Measurements from ENCODE around the gene HPSE2.

The HPSE2 gene

DNA sequence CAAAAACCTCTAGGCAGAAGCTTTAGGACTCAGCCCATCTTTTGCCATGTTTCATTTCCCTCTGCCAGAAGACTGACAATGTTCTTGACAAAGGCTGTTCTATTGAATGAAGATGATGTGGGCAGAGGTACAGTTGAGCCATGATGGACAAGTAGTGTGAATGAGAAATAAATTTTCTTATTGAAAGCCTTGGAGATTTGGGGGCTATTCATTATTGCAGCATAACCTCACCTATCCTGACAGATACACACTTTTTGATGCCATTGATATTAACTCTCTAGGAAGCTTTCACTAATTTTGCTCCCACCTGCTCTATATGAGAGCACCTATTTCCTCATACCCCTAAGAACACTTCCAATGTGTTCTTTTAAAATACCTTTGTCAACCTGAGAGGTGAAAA, 752.0 kb downstream of the HPSE2 start:
- no peak for DNase-seq (ENCODE audit: low read depth, low spot score)
- no peak overlapping the region for H3K4me3 ChIP-seq (ENCODE audit: low read depth, low read length)
- in situ Hi-C loops (cut with HindIII; ENCODE audit: low sequenced_read_pairs) = no loop called here
- TF ChIP-seq, protein P1, sequence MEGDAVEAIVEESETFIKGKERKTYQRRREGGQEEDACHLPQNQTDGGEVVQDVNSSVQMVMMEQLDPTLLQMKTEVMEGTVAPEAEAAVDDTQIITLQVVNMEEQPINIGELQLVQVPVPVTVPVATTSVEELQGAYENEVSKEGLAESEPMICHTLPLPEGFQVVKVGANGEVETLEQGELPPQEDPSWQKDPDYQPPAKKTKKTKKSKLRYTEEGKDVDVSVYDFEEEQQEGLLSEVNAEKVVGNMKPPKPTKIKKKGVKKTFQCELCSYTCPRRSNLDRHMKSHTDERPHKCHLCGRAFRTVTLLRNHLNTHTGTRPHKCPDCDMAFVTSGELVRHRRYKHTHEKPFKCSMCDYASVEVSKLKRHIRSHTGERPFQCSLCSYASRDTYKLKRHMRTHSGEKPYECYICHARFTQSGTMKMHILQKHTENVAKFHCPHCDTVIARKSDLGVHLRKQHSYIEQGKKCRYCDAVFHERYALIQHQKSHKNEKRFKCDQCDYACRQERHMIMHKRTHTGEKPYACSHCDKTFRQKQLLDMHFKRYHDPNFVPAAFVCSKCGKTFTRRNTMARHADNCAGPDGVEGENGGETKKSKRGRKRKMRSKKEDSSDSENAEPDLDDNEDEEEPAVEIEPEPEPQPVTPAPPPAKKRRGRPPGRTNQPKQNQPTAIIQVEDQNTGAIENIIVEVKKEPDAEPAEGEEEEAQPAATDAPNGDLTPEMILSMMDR (IDR thresholded peaks at IDR 0.05; ENCODE audit: low read depth, low read length) = no peak

DNA sequence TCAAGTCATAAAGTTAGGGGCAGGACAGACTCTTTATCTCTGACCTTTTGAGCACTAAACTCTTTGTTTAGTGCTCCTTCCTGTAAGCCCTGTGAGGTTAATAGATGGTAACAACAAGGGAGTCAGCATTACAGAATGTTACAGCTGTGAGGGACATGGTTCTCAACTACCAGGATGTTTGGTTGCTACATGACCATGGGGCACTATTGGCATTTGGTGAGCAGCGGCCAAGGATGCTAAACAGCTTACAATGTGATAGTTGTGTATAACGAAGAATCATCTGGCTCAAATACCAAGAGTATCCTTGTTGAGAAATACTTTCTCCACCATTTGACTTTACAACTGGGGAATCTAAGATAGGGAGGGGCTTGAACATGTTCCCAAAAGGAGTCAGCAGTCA, 753.6 kb downstream of the HPSE2 start:
- TF ChIP-seq, protein P1 (IDR thresholded peaks at IDR 0.05; ENCODE audit: low read depth, low read length) = no peak
- DNase-seq (ENCODE audit: low read depth, low spot score) = no peak

DNA sequence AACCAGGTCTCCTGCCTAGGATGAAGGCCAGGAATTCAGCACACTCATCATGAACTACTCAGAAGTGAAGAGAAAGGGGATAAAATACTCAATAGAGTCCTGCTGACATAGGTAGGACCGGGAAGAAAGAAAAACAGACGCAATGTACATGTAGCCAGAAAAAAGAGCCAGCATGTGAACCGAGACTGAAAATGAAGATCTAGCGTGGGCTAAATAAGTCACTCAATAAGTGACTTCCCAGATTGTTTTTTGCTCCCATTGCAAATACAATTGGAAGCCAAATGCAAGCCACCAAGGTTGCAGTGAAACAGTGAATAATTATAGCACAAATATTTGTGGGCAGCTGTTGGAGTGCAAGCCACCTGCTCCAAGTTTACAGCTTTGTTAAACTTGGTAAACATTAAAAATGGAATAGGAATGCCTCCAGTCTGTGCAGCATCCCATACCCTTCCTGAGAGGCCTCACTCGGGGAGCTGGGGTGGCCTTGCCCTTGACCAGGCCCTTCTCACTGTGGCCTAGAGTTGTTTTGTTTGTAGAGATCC, 754.2 kb downstream of the HPSE2 start:
- H3K4me3 ChIP-seq (ENCODE audit: low read depth, low read length) = no peak overlapping the region
- in situ Hi-C loops (cut with HindIII; ENCODE audit: low sequenced_read_pairs) = no loop called here
- TF ChIP-seq, protein P1 (IDR thresholded peaks at IDR 0.05; ENCODE audit: low read depth, low read length) = no peak
- DNase-seq (ENCODE audit: low read depth, low spot score) = no peak

More for the DNA sequence above, 753.6 kb downstream of the HPSE2 start:
- no peak overlapping the region for H3K4me3 ChIP-seq (ENCODE audit: low read depth, low read length)
- in situ Hi-C loops (cut with HindIII; ENCODE audit: low sequenced_read_pairs) = no loop called here

DNA sequence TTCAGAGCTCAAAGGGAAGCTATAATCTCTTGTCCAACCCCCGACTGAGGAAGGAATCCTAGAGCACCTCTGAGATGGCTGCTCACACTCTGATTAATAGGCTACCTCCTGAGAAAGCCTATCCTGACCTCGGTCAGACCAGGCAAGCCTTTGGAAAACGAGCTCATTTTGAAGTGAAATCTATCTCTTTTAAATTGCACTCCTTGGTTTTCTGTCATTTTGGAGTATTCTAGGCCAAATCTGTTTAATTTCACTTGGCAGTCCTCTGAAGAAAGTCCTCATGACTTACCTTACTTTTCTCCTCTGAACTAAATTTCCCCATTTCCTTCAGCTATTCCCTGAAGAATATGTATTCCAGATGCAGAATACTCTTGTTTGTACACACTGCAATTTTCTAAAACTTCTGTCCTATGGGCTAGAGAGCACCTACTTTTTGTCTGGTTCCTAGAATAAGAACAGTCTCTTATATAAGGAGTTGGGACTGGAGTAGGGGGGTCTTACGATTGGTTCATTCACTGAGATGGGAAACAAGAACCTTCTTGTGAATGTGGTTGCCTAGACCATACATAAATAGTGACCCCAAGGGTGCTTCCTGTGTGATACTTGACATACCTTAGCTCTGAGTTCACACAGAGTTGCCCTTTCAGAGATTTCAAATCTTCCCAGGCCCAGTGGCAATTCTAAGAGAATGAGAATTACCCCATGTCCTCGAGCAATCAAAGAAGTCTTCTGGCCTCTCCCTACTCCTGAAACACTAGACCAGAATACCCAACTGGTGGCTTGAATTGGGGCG, 757.0 kb downstream of the HPSE2 start:
- no peak for DNase-seq (ENCODE audit: low read depth, low spot score)
- H3K4me3 ChIP-seq (ENCODE audit: low read depth, low read length) = no peak overlapping the region
- in situ Hi-C loops (cut with HindIII; ENCODE audit: low sequenced_read_pairs) = no loop called here
- TF ChIP-seq, protein P1 (IDR thresholded peaks at IDR 0.05; ENCODE audit: low read depth, low read length) = no peak

DNA sequence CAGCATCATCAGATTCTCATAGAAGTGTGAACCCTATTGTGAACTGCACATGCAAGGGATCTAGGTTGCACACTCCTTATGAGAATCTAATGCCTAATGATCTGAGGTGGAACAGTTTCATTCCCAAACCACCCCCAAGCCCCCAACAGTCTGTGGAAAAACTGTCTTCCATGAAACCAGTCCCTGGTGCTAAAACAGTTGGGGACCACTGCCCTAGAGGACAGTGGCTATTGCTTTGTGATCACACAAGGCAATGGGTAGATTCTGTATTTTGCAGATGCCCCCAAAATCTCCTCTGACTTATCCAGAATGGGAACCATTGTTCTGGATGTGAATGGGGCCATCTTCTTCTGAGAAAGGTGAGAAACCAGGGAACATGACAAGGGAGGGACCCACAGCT, 757.8 kb downstream of the HPSE2 start:
- in situ Hi-C loops (cut with HindIII; ENCODE audit: low sequenced_read_pairs) = no loop called here

DNA sequence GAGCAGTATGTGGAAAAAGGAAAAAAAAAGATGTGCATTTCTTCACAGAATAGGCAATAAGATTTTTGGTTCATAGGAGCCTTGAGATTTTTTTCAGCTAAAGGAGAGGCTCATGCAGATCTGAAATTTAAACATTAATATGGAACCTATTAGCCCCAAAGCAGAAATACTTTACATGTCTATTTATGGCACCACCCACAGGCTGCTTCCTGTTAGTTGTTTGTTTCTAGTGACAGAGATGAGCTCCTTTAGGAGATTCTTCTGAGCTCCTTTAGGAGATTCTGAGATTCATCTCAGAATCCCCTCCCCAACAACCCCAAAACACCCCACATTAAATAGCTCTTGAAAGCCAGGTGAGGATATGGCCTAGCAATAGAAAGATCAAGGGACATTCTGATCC, 761.0 kb downstream of the HPSE2 start:
- TF ChIP-seq, protein P1 (IDR thresholded peaks at IDR 0.05; ENCODE audit: low read depth, low read length) = no peak
- no peak for DNase-seq (ENCODE audit: low read depth, low spot score)
- H3K4me3 ChIP-seq (ENCODE audit: low read depth, low read length) = no peak overlapping the region
- in situ Hi-C loops (cut with HindIII; ENCODE audit: low sequenced_read_pairs) = no loop called here

More for the DNA sequence above, 757.8 kb downstream of the HPSE2 start:
- TF ChIP-seq, protein P1 (IDR thresholded peaks at IDR 0.05; ENCODE audit: low read depth, low read length) = no peak
- no peak overlapping the region for H3K4me3 ChIP-seq (ENCODE audit: low read depth, low read length)
- no peak for DNase-seq (ENCODE audit: low read depth, low spot score)
